Activated CD4-positive, alpha-beta T cell treated with anti-CD3 and anti-CD28 coated beads, Interleukin-2, Interleukin-4, amounts not matched to agents 100 ng/mL and 50 ng/mL, durations not matched to agents 16 hours and 8 hours (primary cell): ENCODE results near the gene ALDH3B2.
"Not testable (repeated sequence)": the region's sequence is repeated elsewhere in the genome, so short reads cannot be mapped to it uniquely, and the experiment has no call there.

Experiments used
- DNase-seq: peaks from one replicate; pipeline ENCODE4 v3.0.0-alpha.2; 2020; ENCODE audit warnings: low spot score

Gene ALDH3B2

GRCh38 chr11:67629386-67630227 is 44.8 kb downstream of the ALDH3B2 start, which contains the start of gene NUDT8:
Gene NUDT8 (minus strand): TSS chr11:67629937. CDS start chr11:67629911, 26 bp downstream.
- DNase-seq: peak; percentile 92

- no peak for DNase-seq
These were observed 45.6 kb downstream of the ALDH3B2 start for GRCh38 chr11:67628710-67629385.

- no peak for DNase-seq
These were observed 46.4 kb downstream of the ALDH3B2 start for GRCh38 chr11:67627812-67628624.

- no peak for DNase-seq
These were observed 47.0 kb downstream of the ALDH3B2 start for GRCh38 chr11:67627441-67627811.

GRCh38 chr11:67626970-67627369 is 47.5 kb downstream of the ALDH3B2 start:
- DNase-seq: no peak

GRCh38 chr11:67626131-67626833 is 48.1 kb downstream of the ALDH3B2 start:
- not testable (repeated sequence) for DNase-seq

GRCh38 chr11:67623795-67624194 is 50.6 kb downstream of the ALDH3B2 start:
- not testable (repeated sequence) for DNase-seq

- DNase-seq: not testable (repeated sequence)
These were observed 51.5 kb downstream of the ALDH3B2 start for GRCh38 chr11:67622905-67623304.

GRCh38 chr11:67621928-67622327 is 52.5 kb downstream of the ALDH3B2 start:
- DNase-seq: not testable (repeated sequence)

- not testable (repeated sequence) for DNase-seq
These were observed 53.8 kb downstream of the ALDH3B2 start for GRCh38 chr11:67620621-67621020.

- not testable (repeated sequence) for DNase-seq
These were observed 54.5 kb downstream of the ALDH3B2 start for GRCh38 chr11:67619683-67620618.

- DNase-seq: not testable (repeated sequence)
These were observed 55.3 kb downstream of the ALDH3B2 start for GRCh38 chr11:67618901-67619659.

- no peak for DNase-seq
These were observed 57.0 kb downstream of the ALDH3B2 start for GRCh38 chr11:67617243-67617953.

- DNase-seq: no peak
These were observed 57.8 kb downstream of the ALDH3B2 start for GRCh38 chr11:67616431-67617242.

- no peak for DNase-seq
These were observed 58.5 kb downstream of the ALDH3B2 start for GRCh38 chr11:67615728-67616430.

- DNase-seq: peak; percentile 72
These were observed 59.4 kb downstream of the ALDH3B2 start for GRCh38 chr11:67614730-67615714.
